IgD-negative memory B cell (primary cell): Measurements from ENCODE around the gene CORO2B. TPM values are rescaled to one million over a fixed set of nuclear protein-coding genes. Genes with fewer than 3 reads are reported as not detected.

ENCODE experiments used
- H3K27ac Mint-ChIP-seq, 3 donors: one replicate each; pipeline ENCODE4 v1.8.0; 2020 to 2022; ENCODE audit warnings: mild to moderate bottlenecking in 3 of 3, mixed read lengths in 3 of 3, moderate library complexity in 1 of 3
- H3K27me3 Mint-ChIP-seq: one replicate; pipeline ENCODE4 v1.8.0; 2021; ENCODE audit warnings: mixed read lengths
- H3K36me3 Mint-ChIP-seq: one replicate; pipeline ENCODE4 v1.8.0; 2020; ENCODE audit warnings: mild to moderate bottlenecking, mixed read lengths
- H3K4me1 Mint-ChIP-seq, 3 donors: one replicate each; pipeline ENCODE4 v1.8.0; 2020 to 2022; ENCODE audit warnings: mixed read lengths in 3 of 3, mild to moderate bottlenecking in 1 of 3
- H3K4me3 Mint-ChIP-seq, 4 donors: one replicate each; pipeline ENCODE4 v1.8.0; 2020 to 2022; ENCODE audit warnings: mild to moderate bottlenecking in 4 of 4, mixed read lengths in 4 of 4, moderate library complexity in 3 of 4
- H3K9me3 Mint-ChIP-seq, 3 donors: one replicate each; pipeline ENCODE4 v1.8.0; 2020 to 2021; ENCODE audit warnings: mixed read lengths in 3 of 3, mild to moderate bottlenecking in 1 of 3
- polyA plus RNA-seq: library from polyadenylated mRNA; unstranded; fragments of 300-500 nt; fragmentation: Illumina TruSeq; gene quantifications from one replicate; pipeline ENCODE4 v1.2.3, GENCODE V29; 2021

CORO2B gene
- polyA plus RNA-seq, 1 donor from 2014 or later: 0.94 TPM

GRCh38 chr15:68687136-68687735 lies 108.4 kb downstream of the CORO2B start:
- no peak overlapping the region for H3K4me3 Mint-ChIP-seq
- H3K36me3 Mint-ChIP-seq: peaks cover 3% of the 10 kb centered on the region
- H3K27ac Mint-ChIP-seq: peak overlapping the region in 1 of 3 donors; percentile 8
- H3K9me3 Mint-ChIP-seq: no peaks in the 10 kb centered on the region
- H3K4me1 Mint-ChIP-seq: no peaks in the 10 kb centered on the region
- peaks cover 4% of the 10 kb centered on the region for H3K27me3 Mint-ChIP-seq

- no peaks in the 10 kb centered on the region for H3K9me3 Mint-ChIP-seq
- H3K4me1 Mint-ChIP-seq: no peaks in the 10 kb centered on the region
- no peak overlapping the region for H3K4me3 Mint-ChIP-seq
- H3K27me3 Mint-ChIP-seq: no peaks in the 10 kb centered on the region
- peaks cover 3% of the 10 kb centered on the region for H3K36me3 Mint-ChIP-seq
- H3K27ac Mint-ChIP-seq: no peak overlapping the region
These were observed 112.9 kb downstream of the CORO2B start for GRCh38 chr15:68691705-68692104.

DNA sequence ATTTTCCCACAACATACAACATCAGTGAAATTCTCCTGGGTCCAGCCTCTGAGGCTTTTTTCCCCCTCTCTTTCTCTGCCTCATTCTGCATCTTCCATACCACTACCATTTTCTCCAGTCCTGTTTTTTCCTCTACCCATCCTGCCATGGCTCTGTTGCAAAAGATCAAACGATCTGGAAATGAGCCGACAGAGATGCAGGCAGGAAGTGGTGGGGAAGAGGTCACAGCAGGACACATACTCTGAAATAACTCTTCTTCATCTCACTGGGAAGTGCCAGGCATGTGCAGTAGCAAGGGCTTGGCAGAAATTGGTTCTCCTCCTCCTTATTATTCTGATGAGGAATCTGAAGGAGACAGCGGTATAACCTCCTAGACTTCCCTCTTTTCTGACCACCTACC lies 114.3 kb downstream of the CORO2B start:
- H3K4me1 Mint-ChIP-seq: no peaks in the 10 kb centered on the region
- H3K27me3 Mint-ChIP-seq: no peaks in the 10 kb centered on the region
- no peak overlapping the region for H3K27ac Mint-ChIP-seq
- H3K9me3 Mint-ChIP-seq: no peaks in the 10 kb centered on the region
- no peak overlapping the region for H3K4me3 Mint-ChIP-seq
- H3K36me3 Mint-ChIP-seq: no peaks in the 10 kb centered on the region

DNA sequence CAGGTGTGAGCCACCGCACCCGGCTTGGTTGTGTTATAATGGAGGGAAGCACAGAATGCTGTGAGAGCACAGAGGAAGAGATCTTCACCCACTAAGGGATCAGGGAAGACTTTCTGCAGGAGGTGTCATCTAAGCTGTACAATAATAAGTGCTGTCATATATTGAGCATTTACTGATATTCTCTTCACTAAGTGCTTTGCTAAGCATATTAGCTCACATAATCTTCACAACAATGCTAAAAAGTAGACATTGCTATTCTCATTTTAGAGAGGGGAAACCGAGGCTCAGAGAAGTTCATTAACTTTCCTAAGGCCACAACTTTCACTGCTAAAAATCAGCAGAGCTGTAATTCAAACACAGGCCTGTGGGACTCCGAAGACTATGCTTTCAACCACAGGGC lies 115.3 kb downstream of the CORO2B start:
- Mint-ChIP-seq H3K27ac (no peak overlapping the region), H3K4me1 (no peaks in the 10 kb centered on the region), H3K36me3 (no peaks in the 10 kb centered on the region), H3K9me3 (no peaks in the 10 kb centered on the region), H3K27me3 (no peaks in the 10 kb centered on the region), H3K4me3 (no peak overlapping the region)

DNA sequence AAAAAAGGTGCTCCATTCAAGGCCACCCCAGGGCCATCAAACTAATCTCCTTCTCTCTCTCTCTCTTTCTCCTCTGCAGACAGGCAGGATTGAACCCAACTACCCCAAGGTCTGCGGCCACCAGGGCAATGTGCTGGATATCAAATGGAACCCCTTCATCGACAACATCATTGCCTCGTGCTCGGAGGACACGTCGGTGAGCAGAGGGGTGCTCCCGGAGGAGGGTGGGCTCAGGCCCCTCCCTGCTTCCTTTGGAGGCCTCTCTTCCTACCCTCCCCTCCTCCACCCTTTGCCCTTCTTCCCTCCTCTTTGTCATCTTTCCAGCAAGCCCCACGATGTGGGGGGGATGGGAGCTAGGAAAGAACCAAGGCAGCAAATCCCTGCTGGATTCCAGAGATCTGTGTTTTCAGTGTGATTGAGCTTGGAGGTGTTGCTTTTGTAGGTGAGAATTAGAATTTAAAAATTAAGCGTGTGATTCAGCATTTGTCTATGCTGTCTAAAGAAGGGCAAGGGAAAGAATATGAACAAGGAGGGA lies 116.3 kb downstream of the CORO2B start:
- H3K4me1 Mint-ChIP-seq: no peaks in the 10 kb centered on the region
- no peak overlapping the region for H3K27ac Mint-ChIP-seq
- H3K9me3 Mint-ChIP-seq: no peaks in the 10 kb centered on the region
- H3K27me3 Mint-ChIP-seq: no peaks in the 10 kb centered on the region
- H3K4me3 Mint-ChIP-seq: no peak overlapping the region
- no peaks in the 10 kb centered on the region for H3K36me3 Mint-ChIP-seq

- Mint-ChIP-seq H3K27me3 (no peaks in the 10 kb centered on the region), H3K4me3 (no peak overlapping the region), H3K4me1 (no peaks in the 10 kb centered on the region), H3K27ac (no peak overlapping the region), H3K9me3 (no peaks in the 10 kb centered on the region), H3K36me3 (no peaks in the 10 kb centered on the region)
These were observed 117.9 kb downstream of the CORO2B start for GRCh38 chr15:68696414-68697363.

DNA sequence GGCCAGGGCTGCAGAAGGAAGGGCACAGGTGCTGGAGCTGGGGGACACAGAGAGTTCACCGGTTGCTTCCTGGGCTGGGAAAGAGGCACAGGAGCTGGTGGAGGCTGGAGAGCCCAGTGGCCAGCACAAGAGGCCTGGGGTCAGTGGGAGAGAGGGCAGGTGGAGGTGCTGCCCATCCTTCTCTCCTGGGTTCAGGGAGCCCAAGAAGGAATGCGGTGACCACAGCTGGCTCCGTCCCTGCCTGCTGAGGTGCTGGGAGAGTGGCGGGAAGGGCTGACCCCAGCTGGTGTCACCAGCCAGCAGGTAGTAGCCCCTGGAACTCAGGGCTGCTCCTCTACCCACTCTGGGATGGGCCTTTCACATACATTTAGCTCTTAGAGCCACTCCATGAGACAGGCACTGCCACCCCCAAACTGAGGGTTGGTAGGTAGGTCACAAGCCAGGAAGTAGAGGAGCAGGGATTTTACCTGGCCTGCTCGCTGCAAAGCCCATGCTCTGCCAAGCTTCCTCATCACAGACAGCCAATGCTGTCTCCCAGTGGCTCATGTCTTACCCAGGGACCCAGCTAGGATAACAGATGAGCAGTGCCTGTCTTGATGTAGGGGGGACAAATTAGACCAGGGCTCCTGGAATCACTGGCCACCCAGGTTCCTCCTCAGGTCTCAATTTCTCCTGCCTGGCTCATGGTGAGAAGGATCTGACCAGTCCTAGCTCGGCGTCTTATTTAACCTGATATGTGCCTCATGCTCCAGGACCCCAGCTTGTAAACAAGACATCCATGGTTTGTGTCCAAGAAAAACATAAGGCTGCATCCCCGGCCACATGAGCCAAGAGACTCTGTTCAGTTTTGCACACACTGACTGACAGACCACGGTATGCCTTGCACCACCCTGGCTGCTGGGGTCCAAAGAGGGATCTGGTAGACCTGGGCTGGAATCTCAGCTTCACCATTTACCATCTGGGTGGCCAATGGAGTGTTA lies 119.2 kb downstream of the CORO2B start:
- Mint-ChIP-seq H3K4me1 (no peaks in the 10 kb centered on the region), H3K27me3 (no peaks in the 10 kb centered on the region), H3K4me3 (peak overlapping the region in 1 of 4 donors; percentile 25), H3K9me3 (no peaks in the 10 kb centered on the region), H3K27ac (no peak overlapping the region), H3K36me3 (peaks cover 2% of the 10 kb centered on the region)

DNA sequence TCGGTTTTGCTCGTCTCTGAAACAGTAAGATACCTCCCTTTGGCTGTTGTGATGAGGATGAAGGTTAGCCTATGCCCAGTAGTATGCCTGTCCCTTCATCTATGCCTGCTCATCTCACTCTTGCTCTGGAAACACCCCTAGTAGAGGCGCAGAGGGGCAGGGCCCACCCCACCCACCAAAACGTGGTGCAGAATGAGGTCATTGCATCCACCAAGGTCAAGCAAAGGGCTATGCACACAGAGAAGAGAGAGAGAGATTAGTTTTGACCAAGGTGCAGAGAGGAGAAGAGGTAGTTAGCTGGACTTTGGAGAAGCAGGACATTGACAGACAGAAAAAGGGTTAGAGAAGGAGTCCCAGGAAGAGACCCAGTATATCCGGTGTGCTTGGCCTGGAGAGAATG lies 119.9 kb downstream of the CORO2B start:
- no peaks in the 10 kb centered on the region for H3K9me3 Mint-ChIP-seq
- H3K4me1 Mint-ChIP-seq: no peaks in the 10 kb centered on the region
- peaks cover 2% of the 10 kb centered on the region for H3K36me3 Mint-ChIP-seq
- H3K4me3 Mint-ChIP-seq: no peak overlapping the region
- no peaks in the 10 kb centered on the region for H3K27me3 Mint-ChIP-seq
- no peak overlapping the region for H3K27ac Mint-ChIP-seq

DNA sequence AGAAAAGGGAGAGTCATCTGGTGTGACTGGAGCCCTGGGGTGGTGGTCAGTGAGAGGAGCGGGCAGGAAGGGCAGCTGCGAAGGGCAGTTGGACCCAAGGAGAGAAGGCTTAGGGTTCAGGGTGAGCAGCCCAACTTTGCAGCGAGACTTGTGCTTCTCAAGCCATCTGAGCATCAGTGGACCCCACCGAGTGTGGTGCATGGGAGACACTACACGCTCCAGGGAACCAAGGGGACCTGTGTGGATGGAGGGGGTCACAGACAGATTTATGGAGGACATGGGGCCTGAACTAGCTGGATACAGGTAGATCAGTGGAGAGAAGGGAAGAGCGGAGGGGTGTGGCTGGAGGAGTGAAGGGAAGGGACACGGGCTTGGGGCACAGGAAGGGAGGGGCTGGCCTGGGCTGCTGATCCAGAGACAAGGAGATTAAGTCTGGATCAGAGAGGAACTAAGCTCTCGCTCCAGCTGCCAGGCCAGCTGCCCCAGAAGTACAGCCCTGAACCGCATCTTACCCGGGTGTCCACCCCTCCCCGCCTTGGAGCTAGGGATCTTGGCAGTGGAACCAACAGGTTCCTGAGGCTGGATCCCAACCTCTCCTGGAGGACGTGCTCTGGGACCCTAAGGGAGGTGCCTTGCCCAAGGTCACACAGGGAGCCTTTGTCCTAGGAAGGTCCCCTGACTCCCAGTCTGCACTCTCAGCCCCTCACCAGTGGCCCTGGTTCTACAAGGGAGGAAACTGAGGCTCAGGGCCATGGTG lies 120.5 kb downstream of the CORO2B start:
- Mint-ChIP-seq H3K36me3 (peaks cover 2% of the 10 kb centered on the region), H3K9me3 (no peaks in the 10 kb centered on the region), H3K4me3 (no peak overlapping the region), H3K4me1 (no peaks in the 10 kb centered on the region), H3K27ac (no peak overlapping the region), H3K27me3 (no peaks in the 10 kb centered on the region)

DNA sequence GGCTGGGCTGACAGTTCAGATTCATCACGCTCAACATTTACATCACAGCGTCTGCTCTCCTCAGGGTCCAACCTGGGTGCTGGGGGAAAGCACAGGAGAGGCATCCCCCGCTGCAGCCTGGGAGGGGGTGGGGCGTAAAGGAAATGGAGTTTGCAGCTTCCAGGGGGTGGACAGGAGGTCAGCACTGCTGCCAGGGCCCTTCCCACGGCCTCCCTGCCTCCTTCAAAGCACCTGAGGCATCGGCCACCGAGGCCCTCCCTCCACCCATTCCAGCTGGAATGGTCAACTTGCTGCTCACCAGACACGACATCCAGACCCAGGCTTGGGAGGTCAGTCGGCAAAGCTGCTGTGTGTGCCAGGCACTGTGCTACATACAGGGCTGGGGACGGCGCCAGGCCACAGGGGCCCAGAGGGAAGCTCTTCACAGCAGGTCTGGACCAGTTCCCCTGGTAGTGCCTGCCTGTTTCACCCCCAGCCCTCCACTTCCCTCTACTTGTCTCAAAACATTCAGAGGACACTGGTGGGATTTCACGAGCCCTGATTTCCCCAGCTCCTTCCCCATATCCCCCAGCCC lies 121.2 kb downstream of the CORO2B start:
- H3K9me3 Mint-ChIP-seq: no peaks in the 10 kb centered on the region
- H3K4me3 Mint-ChIP-seq: no peak overlapping the region
- no peaks in the 10 kb centered on the region for H3K27me3 Mint-ChIP-seq
- peaks cover 2% of the 10 kb centered on the region for H3K36me3 Mint-ChIP-seq
- H3K4me1 Mint-ChIP-seq: no peaks in the 10 kb centered on the region
- H3K27ac Mint-ChIP-seq: no peak overlapping the region

- Mint-ChIP-seq H3K27me3 (no peaks in the 10 kb centered on the region), H3K27ac (no peak overlapping the region), H3K9me3 (no peaks in the 10 kb centered on the region), H3K4me3 (no peak overlapping the region), H3K4me1 (no peaks in the 10 kb centered on the region), H3K36me3 (peaks cover 2% of the 10 kb centered on the region)
These were observed 121.8 kb downstream of the CORO2B start for GRCh38 chr15:68700455-68701123.

DNA sequence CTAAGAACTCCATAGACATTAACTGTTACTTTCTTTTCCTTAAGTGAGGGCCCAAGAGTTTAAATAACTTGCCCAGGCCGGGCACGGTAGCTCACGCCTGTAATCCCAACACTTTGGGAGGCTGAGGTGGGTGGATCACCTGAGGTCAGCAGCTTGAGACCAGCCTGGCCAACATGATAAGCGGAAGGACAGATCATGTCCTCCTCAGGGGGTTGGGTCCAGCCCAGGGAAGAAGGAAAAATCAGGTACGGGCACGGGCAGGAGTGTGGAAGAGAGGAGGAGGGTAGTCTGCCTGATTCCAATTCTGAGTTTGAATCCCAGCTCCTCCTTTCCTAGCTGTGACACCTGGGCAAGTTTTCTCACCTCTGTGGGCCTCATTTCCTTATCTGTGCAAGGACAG lies 123.1 kb downstream of the CORO2B start:
- Mint-ChIP-seq H3K27me3 (no peaks in the 10 kb centered on the region), H3K36me3 (peaks cover 2% of the 10 kb centered on the region), H3K4me1 (no peaks in the 10 kb centered on the region), H3K4me3 (no peak overlapping the region), H3K9me3 (no peaks in the 10 kb centered on the region), H3K27ac (no peak overlapping the region)

GRCh38 chr15:68704496-68705021 lies 125.8 kb downstream of the CORO2B start:
- Mint-ChIP-seq H3K9me3 (no peaks in the 10 kb centered on the region), H3K4me1 (no peaks in the 10 kb centered on the region), H3K4me3 (no peak overlapping the region), H3K36me3 (peaks cover 3% of the 10 kb centered on the region), H3K27ac (no peak overlapping the region), H3K27me3 (no peaks in the 10 kb centered on the region)
